GM18909 (cell line): ENCODE measurements around the gene HLA-DRB1.
A peak's percentile ranks its signal among the peaks of the same experiment; 100 is the strongest.
"Not testable (repeated sequence)": the region's sequence is repeated elsewhere in the genome, so short reads cannot be mapped to it uniquely, and the experiment has no call there.

Experiments
- ATAC-seq: cut with Tn5 transposase; IDR thresholded peaks from one replicate; pipeline ENCODE4 v1.9.1; 2021; ENCODE audit warnings: mild to moderate bottlenecking; ENCODE audit not compliant: unreplicated experiment, poor library complexity

HLA-DRB1 gene

GRCh38 chr6:32609731-32610640, 20.3 kb upstream of the HLA-DRB1 start:
- peak; percentile 90 for ATAC-seq

GRCh38 chr6:32609391-32609730, 19.7 kb upstream of the HLA-DRB1 start:
- ATAC-seq = no peak

DNA sequence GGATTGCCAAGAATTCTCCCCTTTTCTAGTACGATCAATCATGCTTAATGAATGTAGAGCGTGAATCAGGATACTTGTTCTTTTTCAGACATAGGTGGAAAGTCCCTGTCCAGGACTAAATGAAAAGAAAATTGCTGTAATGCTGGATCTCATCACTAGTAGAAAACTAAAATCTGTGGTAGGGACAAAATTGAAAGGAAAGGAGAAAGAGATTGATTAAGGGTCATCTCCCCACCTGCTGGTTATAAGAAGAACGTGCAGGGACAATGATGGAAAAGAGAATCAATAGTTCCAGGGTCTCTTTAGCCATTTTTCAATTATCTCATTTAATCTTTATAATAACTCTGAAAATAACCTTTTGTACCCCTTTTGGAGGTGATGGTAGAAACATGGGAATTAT, 18.7 kb upstream of the HLA-DRB1 start:
- no peak for ATAC-seq

DNA sequence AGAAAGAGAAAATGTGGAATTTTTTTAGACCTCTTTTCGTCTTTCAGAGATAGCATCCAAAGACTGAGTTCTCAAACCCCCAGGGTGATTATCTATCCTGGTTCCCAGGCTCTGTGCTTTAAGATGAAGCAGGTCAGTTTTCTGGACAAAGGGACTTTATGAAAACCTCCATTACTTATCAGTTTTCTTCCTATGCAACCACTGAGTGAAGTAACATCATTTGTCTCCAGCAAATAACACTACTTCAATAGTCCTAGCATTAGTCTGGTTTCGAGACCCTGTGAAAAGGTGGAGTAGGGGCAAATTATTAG, 18.3 kb upstream of the HLA-DRB1 start:
- no peak for ATAC-seq

- ATAC-seq = no peak
Observed at GRCh38 chr6:32607263-32607987, 17.8 kb upstream of the HLA-DRB1 start.

DNA sequence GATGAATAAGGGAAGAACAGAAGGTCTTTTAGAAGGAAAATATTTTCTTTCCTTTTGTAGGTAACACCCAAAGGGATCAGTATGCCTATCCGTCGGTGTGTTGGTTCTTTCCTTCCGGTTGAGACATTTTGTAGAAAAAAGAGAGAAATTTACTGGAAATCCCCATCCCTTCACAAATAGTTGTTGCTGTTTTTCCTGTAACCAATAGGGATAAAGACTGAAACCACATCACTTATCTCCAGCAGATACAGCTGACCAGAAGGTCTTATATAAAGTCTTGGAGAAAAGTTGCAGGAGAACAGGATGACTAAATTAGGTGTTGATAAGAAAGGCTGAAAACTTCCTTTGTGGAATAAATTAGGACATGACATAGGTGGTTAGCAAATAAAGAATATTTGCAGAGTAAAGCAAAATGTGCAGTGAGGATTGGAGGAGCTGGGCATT, 14.8 kb upstream of the HLA-DRB1 start:
- peak; percentile 45 for ATAC-seq

DNA sequence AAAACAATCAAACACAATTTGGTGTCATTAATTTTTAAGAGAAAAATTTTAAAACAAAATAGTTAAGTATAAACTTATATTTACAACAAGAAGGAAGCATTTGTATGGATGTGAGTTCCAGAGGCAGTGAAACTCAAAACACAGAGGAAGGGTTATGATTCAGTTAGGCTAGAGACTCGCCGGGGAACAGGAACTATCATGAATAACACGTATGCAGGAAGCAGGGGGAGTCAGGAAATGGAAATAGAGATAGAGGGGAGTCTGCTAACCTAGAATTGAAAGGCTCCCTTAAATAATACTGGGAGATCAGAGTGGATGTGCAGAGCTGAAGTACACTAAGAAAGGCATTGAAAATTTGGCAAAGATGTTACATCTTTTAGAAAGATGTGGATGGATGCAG, 14.2 kb upstream of the HLA-DRB1 start:
- no peak for ATAC-seq

DNA sequence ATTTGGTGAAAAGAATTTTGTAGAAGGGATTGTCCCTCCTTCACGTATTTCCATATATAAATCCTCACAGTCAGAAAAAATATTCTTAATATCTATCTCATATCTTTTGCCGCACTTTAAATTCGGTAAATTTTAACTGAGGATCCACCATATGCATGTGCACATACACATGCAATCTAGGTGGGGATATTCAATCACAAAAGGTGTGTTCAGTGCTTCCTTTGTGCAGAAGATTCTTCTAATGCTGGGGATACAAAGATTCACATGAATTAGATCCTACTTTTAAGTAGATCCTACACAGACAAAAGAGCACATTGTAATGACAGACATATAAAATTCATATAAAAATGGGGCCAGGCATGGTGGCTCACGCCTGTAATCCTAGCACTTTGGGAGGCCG, 13.6 kb upstream of the HLA-DRB1 start:
- no peak for ATAC-seq

- no peak for ATAC-seq
Observed at GRCh38 chr6:32602383-32602782, 12.7 kb upstream of the HLA-DRB1 start.

GRCh38 chr6:32597024-32597423, 7.4 kb upstream of the HLA-DRB1 start:
- ATAC-seq = no peak

GRCh38 chr6:32590713-32591112, 1.1 kb upstream of the HLA-DRB1 start:
- ATAC-seq = not testable (repeated sequence)

DNA sequence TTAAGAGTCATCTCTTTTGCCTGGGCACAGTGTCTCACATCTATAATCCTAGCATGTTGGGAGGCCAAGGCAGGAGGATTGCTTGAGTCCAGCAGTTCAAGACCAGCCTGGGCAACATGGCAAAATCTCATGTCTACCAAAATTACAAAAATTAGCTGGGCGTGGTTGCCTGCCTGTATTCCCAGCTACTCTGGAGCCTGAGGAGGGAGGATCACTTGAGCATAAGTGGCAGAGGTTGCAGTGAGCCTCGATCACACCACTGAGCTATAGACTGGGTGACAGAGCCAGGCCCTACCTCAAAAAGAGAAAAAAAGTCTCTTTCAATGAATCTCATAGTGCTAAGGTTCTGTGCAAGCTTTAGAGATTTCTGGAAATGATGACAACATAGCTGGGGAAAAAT, 1.5 kb downstream of the HLA-DRB1 start:
- no peak for ATAC-seq

DNA sequence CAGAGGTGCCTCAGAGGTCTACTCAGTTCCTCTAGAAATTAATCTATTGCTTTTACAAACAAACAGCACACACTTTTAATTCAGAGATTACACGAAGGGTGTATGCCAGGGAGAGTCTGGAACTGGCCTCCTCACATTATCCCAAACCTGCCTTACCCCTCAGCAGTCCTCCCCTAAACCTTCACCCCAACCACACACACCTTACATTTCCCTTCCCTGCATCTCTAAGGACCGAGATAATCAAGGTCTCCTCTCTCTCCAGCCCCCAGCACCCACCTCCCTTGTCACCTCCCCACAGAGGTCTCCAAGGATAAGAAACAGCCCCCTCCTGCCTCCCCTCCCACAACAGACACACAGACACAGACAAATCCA, 6.1 kb downstream of the HLA-DRB1 start:
- no peak for ATAC-seq

DNA sequence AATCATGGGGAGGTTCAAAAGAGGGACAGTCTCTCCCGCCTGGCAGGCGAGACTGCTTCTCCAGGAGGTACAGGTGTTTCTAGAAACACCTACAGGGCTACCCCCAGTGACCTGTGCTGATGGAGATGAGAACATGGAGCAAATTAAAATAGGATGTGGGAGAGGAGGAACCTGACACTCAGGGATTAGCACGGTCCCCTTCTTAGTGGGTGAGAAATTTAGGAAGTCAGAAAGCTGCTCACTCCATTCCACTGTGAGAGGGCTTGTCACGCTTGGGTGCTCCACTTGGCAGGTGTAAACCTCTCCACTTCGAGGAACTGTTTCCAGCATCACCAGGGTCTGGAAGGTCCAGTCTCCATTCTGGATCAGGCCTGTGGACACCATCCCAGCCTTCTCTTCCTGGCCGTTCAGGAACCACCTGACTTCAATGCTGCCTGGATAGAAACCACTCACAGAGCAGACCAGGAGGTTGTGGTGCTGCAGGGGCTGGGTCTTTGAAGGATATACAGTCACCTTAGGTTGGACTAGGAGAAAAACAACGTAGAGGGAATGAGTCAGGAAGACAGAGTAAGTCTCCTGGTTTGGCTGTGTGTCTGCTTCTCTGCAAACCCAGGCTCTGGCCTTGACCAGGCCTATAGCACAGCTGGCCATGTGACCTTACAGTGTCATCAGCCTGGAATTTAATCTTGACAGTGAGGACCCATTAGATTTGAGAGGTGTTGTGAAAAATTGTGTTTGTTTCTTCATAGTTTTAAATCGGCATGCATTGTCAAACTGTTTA, 8.1 kb downstream of the HLA-DRB1 start:
- ATAC-seq = no peak

DNA sequence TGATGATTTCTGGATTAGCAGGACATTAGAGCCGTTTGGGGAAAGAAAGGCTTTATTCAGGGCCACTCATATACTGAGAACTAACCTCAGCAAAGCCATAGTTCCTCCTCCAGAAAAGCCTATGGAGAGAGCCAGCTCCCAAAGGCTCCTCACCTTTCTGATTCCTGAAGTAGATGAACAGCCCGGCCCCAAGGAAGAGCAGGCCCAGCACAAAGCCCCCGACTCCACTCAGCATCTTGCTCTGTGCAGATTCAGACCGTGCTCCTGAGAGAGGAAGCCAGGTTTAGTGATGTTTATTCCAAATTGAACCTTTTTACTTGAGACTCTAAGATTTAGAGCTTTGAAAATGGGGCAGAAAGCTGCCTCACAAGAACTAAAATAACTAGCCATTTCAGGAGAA, 9.1 kb downstream of the HLA-DRB1 start:
- no peak for ATAC-seq

GRCh38 chr6:32578962-32579361, 10.7 kb downstream of the HLA-DRB1 start:
- ATAC-seq = no peak

DNA sequence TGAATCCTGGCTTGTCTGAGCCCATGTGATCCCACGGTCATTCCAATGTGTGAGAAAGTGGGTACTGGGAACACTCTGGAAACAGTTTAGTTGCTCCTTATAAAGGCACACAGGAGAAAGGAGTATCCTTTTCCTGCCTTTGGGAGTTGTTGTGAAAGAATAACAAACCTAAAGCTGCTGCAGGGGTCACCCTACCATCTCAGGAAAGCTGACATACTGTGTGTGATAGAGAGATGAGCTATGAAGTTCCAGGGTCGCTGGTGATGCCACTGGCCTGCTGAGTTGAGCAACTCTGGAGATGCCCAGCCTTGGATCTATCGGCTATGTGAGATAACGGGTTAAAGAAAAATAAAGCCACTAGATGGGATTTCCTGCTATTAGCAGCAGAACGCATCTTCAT, 12.2 kb downstream of the HLA-DRB1 start:
- ATAC-seq = not testable (repeated sequence)

DNA sequence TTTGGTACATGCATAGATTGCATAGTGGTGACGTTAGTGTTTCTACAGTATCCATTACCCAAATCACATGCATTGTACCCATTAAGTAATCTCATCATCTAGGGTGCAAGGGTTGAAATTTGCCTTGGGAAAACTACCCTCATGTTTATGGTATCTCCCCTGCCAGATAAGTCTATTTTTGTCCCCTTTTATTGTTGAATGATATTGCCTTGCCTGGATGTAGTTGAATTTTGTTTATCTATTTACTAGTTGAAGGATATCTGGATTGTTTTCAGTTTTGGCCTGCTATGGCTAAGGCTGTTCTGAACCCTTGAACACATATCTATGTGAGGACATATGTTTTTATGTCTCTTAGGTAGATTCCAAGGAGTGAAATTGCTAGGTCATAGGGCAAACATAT, 13.4 kb downstream of the HLA-DRB1 start:
- ATAC-seq = no peak

GRCh38 chr6:32570363-32570905, 19.2 kb downstream of the HLA-DRB1 start:
- ATAC-seq = no peak

DNA sequence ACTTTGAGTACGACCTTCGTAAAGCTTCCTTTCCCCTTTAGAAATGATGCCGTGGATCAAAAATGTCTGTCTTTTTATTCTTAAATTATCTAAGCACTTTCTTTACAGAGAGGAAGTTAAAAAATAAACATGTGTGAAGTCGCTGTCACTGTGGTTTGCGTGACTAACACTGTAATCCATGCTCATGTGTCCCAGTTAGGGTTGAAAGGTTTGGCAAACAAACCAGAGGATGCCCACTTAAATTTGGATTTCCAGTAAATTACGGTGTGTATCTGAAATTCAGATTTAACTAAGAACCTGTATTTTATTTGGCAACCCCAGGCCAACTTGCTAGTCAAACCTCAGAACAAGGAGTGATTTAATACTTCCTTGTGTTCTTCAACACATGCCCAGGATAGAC, 21.1 kb downstream of the HLA-DRB1 start:
- no peak for ATAC-seq

DNA sequence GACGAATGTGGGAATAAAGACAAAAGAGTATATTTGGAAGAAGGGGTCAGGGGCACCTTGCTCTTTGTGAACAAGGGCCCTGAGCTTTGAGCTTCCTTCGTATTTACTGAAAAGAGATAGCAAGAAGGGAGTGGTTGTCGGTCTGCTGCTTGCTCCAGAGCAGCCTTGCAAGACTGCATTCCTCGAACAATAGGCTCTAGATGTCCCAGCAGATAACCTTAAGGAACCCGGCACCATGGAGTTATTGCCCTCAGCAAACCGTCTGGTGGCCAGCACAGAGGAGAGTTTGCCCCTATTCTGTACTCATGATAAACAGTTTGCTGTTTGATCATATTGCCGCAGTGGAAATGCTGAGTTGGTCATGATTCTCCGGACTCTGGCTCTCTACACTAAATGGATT, 22.7 kb downstream of the HLA-DRB1 start:
- no peak for ATAC-seq
